Effector memory CD8-positive, alpha-beta T cell (primary cell): ENCODE measurements around the gene NUTF2.

ENCODE experiments used
- ATAC-seq: fragments of 150-1000 bp; cut with Tn5 transposase; replicated peaks from 2 replicates; pipeline ENCODE4 v1.10.0; 2021; ENCODE audit warnings: mild to moderate bottlenecking, moderate library complexity
- DNase-seq, 3 experiments: peaks; one replicate each; pipeline ENCODE4 v3.0.0; 2021
- H3K27ac Mint-ChIP-seq, 2 donors: one replicate each; pipeline ENCODE4 v1.8.0; 2022; ENCODE audit warnings: mild to moderate bottlenecking in 2 of 2, mixed read lengths in 2 of 2, moderate library complexity in 2 of 2
- H3K27me3 Mint-ChIP-seq, 2 donors: one replicate each; pipeline ENCODE4 v1.8.0; 2022; ENCODE audit warnings: mixed read lengths in 2 of 2
- H3K36me3 Mint-ChIP-seq: one replicate; pipeline ENCODE4 v1.8.0; 2022; ENCODE audit warnings: mild to moderate bottlenecking, moderate library complexity, mixed read lengths; ENCODE audit not compliant: insufficient read depth
- H3K4me1 Mint-ChIP-seq, 2 donors: one replicate each; pipeline ENCODE4 v1.8.0; 2022; ENCODE audit warnings: low read depth in 2 of 2, mixed read lengths in 2 of 2
- H3K4me3 Mint-ChIP-seq, 2 donors: one replicate each; pipeline ENCODE4 v1.8.0; 2022; ENCODE audit warnings: mild to moderate bottlenecking in 2 of 2, mixed read lengths in 2 of 2, moderate library complexity in 2 of 2
- H3K9me3 Mint-ChIP-seq, 2 donors: one replicate each; pipeline ENCODE4 v1.8.0; 2022; ENCODE audit warnings: mixed read lengths in 2 of 2
- total RNA-seq, 9 experiments: gene quantifications; one replicate each; lab custom pipeline; 2026; lab: John Stamatoyannopoulos, UW

The NUTF2 gene
- total RNA-seq, result 26.4 to 105 (median 42.2) reads per million in 9 experiments

DNA sequence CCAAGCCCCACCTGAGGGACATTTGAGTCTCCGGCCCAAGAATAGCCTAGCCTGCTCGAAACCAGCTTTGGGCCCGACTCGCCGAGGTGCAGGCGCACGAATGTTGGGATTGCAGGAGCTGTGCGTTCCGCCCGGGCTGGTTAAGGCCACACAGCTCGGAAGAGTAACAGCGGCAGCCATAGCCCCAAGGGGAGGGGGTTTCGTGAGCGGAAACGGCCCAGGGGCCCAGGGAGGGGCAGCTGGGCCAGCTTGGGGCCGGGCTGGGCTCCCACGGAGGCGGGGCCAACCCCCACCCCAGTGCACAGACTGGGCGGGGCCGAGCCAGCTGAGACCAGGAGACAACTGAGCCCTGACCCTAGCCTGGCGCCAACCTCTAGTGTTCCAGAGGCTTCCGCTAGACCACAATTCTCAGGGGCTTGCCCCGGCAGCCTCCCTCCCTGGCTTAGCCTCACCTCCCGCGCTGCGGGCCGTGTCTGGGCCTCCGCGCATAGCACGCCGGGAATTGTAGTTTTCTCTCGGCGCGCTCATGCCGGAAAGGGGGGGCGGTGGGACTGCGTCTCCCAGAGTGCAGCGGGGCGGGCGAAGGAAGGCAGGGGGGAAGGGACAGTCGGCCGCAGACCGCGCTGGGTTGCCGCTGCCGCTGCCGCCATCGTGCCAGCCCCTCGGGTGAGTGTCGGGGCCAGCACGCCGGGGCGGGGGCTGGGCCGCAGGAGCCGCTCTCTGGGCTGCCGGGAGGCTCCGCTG lies at the start of gene NUTF2:
TSS of gene NUTF2 (plus strand) at position 614 of the 744 bp plus-strand sequence. CDS start 18,198 bp downstream, outside the sequence.
- ATAC-seq (peak; percentile 67), DNase-seq (peak; percentile 95 to 97 (median 96))
- Mint-ChIP-seq H3K4me1 (peaks cover 39 to 43% of the 10 kb centered on the region in 2 donors), H3K27me3 (no peaks in the 10 kb centered on the region), H3K36me3 (peaks cover 31% of the 10 kb centered on the region), H3K9me3 (no peaks in the 10 kb centered on the region), H3K4me3 (peak within 1 kb of the TSS; percentile 85 to 92), H3K27ac (peak within 1 kb of the TSS; percentile 72 to 96)

DNA sequence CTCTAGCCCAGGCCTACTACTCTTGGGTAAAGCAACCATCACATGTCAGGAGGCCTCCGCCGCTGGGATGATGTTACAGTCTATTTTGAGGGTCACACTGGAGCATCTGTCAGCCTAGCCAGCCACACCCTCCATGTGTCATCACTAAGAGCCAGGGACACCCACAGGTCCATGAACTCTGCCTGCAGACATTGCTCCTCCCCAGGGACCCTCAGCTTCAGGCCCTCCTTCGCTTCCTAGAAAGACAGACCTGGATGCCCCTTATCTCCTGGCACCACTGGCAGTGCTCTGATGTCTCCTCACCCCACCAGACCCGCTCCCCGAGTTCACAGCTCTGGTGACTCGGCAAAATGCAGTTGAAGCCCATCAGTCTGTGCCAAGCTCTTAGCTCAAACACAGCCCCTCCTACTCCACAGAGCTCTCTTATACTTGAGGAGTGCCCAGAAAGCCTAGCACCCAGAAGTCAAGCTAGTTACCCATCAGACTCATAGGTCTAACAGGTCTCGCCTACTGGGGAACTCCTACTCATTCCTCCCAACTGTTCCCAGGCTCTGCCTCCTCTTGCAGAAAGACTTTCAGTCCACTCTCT lies 46.3 kb upstream of the NUTF2 start:
- Mint-ChIP-seq H3K4me3 (no peak overlapping the region), H3K9me3 (no peaks in the 10 kb centered on the region), H3K36me3 (peaks cover 37% of the 10 kb centered on the region), H3K27me3 (no peaks in the 10 kb centered on the region), H3K27ac (peak overlapping the region; percentile 81 to 84), H3K4me1 (peaks cover 55 to 66% of the 10 kb centered on the region in 2 donors)
- ATAC-seq, result no peak
- no peak for DNase-seq

DNA sequence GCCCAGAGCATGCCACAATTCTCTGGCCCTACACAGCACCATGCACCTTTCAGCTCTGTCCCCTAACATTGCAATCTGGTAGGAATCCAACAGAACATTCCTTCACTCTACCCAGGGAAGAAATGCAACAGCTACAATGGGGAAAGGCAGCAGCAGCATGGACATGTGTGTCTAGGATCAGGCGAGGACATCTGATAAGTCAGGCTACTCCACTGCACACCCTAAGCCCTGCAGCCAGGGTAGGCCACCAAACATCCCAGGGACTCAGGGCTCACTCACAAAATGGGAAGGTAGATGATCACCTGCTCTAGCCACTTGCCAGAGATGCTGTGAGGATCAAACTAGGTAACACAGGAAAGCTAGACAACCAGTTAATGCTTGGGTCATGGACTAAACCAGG lies 45.5 kb upstream of the NUTF2 start:
- peak overlapping the region in 1 of 2 donors; percentile 48 for H3K4me3 Mint-ChIP-seq
- no peaks in the 10 kb centered on the region for H3K27me3 Mint-ChIP-seq
- DNase-seq (no peak), ATAC-seq (no peak)
- no peaks in the 10 kb centered on the region for H3K9me3 Mint-ChIP-seq
- peak overlapping the region in 1 of 2 donors; percentile 35 for H3K27ac Mint-ChIP-seq
- peaks cover 37% of the 10 kb centered on the region for H3K36me3 Mint-ChIP-seq
- peaks cover 60 to 71% of the 10 kb centered on the region in 2 donors for H3K4me1 Mint-ChIP-seq

DNA sequence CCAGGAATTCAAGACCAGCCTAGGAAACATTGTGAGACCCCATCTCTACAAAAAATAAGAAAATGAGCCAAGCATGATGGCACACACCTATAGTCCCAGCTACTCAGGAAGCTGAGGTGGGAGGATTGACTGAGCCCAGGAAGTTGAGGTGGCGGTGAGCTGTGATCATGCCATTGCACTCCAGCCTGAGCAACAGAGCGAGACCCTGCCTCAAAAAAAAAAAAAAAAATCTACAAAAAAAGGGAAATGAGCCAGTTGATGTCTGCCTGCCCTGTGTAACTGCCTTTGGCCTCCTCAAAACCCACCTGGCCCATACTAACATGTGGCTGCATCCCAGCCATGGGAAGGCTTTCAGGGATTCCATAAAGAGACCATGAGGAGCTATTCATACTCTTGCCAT lies 44.9 kb upstream of the NUTF2 start:
- peak overlapping the region in 1 of 2 donors; percentile 35 for H3K27ac Mint-ChIP-seq
- H3K36me3 Mint-ChIP-seq, result peaks cover 38% of the 10 kb centered on the region
- H3K4me1 Mint-ChIP-seq, result peaks cover 56 to 66% of the 10 kb centered on the region in 2 donors
- no peaks in the 10 kb centered on the region for H3K9me3 Mint-ChIP-seq
- DNase-seq (no peak), ATAC-seq (no peak)
- no peaks in the 10 kb centered on the region for H3K27me3 Mint-ChIP-seq
- H3K4me3 Mint-ChIP-seq, result peak overlapping the region; percentile 37 to 48

DNA sequence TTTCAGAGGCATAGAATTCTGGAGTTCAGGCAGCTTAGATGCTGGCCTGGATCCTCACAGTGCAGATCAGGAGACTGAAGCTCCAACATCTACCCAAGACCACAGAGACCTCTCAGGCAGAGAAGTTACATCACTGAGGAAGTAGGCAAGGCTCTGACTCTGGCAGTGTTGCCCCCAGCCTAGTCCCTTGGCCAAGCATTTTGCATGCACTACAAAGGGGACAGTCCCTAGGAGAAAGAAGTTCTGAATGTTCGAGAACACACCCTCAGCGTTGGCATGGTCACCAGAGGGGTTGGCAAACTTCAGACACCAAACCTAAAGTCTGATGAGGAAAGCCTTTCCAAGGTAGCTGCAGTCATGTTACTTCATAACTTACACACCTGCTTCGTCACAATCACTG lies 42.8 kb upstream of the NUTF2 start:
- DNase-seq (no peak), ATAC-seq (no peak)
- H3K4me3 Mint-ChIP-seq, result peak overlapping the region in 1 of 2 donors; percentile 18
- H3K36me3 Mint-ChIP-seq, result peaks cover 35% of the 10 kb centered on the region
- H3K27me3 Mint-ChIP-seq, result no peaks in the 10 kb centered on the region
- H3K4me1 Mint-ChIP-seq, result peaks cover 49 to 55% of the 10 kb centered on the region in 2 donors
- H3K27ac Mint-ChIP-seq, result no peak overlapping the region
- no peaks in the 10 kb centered on the region for H3K9me3 Mint-ChIP-seq

DNA sequence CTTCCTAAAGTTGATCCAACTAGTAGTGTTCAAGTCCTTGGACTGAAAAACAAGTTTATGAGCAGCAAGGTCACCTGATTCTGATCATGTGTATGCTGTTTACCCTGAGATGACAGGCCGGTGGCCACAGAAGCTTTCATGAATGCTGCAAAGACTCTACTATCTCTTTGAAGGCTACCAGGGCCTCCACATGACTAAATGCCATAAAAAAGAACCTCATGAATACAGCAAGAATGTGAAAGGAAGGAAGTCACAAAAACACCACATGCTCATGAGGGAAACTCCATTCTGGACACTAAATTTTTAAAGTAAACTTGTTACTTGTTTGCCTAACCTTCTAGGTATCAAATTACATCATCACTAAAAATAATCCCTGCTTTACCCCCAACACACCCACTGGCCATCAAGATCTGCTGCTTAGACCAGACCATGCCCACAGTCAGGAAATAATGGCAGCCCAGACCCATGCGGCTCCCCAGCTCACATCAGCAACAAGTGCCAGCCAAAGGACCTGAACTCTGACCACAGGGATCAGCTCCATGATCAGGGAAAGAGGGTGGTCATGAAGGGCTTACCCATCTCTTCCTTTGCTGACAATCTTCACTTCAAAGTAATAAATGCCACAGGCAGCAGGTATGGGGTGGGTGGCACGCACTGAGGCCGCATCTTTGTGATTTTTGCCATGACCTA lies 41.7 kb upstream of the NUTF2 start:
- Mint-ChIP-seq H3K27ac (peak overlapping the region in 1 of 2 donors; percentile 96), H3K27me3 (no peaks in the 10 kb centered on the region), H3K9me3 (no peaks in the 10 kb centered on the region), H3K36me3 (peaks cover 29% of the 10 kb centered on the region), H3K4me3 (peak overlapping the region; percentile 82 to 86), H3K4me1 (peaks cover 45 to 49% of the 10 kb centered on the region in 2 donors)
- DNase-seq (no peak), ATAC-seq (no peak)

DNA sequence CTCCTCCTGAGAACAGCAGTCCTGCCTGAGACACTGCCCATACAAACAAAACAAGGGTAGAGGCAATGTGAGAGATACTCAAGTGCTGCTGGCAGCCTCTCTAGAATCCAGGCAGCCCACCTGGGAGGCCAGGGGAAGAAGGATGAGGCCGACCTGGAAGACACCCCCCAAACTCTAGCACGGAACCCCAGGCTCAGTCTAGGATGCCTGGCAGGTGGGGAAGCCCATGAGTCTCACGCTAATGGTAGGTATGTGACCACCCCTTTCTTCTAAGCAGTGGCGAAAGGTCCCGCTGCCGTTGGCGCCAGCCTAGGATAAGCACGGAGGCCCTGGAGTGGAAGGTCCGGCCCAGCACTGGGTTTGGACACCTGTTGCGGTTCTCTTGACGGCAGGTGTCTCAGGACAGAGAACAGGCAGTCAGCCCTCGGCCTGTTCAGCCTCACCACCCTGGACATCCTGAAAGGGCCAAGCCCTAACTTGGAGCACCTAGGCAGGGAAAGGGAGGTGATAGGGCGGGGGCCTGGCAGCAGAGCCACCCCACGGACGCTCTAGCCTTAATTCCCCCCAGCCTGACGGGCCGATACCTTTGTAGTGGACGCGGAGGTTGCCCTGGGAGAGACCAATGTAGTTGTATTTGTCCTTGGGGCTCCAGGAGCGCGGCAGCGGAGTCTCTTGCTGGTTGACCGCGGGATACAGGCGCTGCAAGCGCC lies 40.9 kb upstream of the NUTF2 start:
- DNase-seq (peak in 1 of 3 experiments; percentile 6), ATAC-seq (no peak)
- H3K27ac Mint-ChIP-seq, result peak overlapping the region; percentile 90 to 96
- no peaks in the 10 kb centered on the region for H3K9me3 Mint-ChIP-seq
- no peaks in the 10 kb centered on the region for H3K27me3 Mint-ChIP-seq
- H3K4me1 Mint-ChIP-seq, result peaks cover 38 to 40% of the 10 kb centered on the region in 2 donors
- peak overlapping the region; percentile 82 to 86 for H3K4me3 Mint-ChIP-seq
- peaks cover 29% of the 10 kb centered on the region for H3K36me3 Mint-ChIP-seq

DNA sequence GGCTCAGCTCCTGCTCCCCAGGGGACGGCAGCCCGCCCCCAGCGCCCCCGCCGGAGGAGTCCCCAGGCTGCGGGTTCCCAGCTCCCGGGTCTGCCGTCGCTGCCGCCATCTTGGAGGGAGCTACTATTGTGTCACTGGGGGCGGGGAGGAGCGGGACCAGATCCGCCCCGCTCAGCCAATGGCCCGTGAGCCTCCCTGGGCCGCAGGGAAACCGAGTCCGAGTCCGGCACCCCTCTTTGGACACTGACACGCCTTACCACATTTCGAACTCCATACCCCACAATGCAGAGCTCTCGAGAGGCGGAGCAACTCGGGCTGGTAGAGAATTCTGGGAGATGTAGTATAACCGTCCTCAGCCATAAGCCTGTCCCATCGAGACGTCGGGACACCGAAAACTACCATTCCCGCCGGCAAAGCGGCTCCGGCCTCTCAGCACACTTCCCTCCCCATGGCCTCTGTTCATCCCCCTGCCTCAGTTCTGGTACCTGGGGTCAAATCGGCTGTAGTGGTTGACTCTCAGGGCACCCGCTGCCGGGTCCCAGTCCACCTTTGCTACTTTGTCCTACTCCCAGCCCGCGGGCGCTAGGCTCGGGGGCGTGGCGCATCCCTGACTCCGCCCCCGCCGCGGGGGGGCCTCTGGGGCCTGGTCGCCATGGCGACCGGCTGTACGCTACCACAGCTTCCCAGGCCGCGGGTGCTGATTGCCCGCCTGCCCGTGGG lies 40.1 kb upstream of the NUTF2 start, which contains the start of the genes RANBP10 and TSNAXIP1:
TSS of gene RANBP10 (minus strand) at position 133 of the 720 bp plus-strand sequence. CDS start at position 109, 24 bp downstream.
TSS of gene TSNAXIP1 (plus strand) at position 462 of the 720 bp plus-strand sequence. CDS start 261 bp downstream, outside the sequence.
- Mint-ChIP-seq H3K27me3 (no peaks in the 10 kb centered on the region), H3K4me3 (peak within 1 kb of the TSS; percentile 82 to 86), H3K36me3 (peaks cover 29% of the 10 kb centered on the region), H3K27ac (peak within 1 kb of the TSS; percentile 90 to 96), H3K4me1 (peaks cover 32 to 33% of the 10 kb centered on the region in 2 donors), H3K9me3 (no peaks in the 10 kb centered on the region)
- peak; percentile 89 for ATAC-seq
- peak; percentile 92 to 95 (median 93) for DNase-seq

DNA sequence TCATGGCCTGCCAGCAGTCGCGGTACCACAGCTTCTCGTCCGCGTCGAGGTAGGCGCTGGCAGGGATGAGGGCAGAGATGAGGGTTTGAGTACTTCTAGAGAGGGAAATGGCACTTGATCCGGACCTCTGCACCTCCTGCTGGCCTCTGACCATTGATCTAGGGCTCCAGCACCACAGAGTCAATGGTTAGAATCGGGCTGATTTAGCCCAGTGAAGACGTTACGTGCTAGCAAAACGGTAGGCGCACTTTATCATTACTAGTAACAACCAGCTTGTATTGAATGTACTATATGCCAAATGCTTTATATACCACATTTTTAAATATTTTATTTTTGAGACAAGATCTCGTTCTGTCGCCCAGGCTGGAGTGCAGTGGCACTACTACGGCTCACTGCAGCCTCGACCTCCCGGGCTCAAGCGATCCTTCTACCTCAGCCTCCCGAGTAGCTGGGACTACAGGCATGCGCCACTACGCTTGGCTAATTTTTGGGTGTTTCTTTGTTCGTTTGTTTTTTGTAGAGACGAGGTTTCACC lies 39.5 kb upstream of the NUTF2 start:
- Mint-ChIP-seq H3K4me1 (peaks cover 26 to 27% of the 10 kb centered on the region in 2 donors), H3K27ac (peak overlapping the region; percentile 90 to 96), H3K27me3 (no peaks in the 10 kb centered on the region), H3K36me3 (peaks cover 24% of the 10 kb centered on the region), H3K4me3 (peak overlapping the region; percentile 82 to 86), H3K9me3 (no peaks in the 10 kb centered on the region)
- ATAC-seq (no peak), DNase-seq (no peak)

DNA sequence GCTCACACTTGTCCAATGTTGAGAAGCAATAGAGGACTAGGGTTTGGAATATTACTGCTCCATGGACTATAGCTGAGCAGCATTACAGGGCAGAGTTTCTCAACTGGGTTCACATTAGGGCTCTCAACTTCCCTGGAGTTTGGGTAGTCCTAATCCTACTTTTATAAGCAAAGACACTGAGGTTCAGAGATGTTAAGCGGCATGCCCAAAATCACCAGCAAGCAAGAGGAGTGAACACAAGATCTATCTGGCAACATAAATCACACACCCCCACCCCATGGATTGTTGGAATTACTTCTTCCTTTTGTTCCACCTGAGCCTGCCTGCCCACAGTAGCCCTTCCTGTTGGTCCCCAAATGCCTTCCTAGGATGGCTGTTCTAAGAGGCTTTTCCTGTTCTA lies 34.8 kb upstream of the NUTF2 start:
- H3K27me3 Mint-ChIP-seq, result no peaks in the 10 kb centered on the region
- no peaks in the 10 kb centered on the region for H3K9me3 Mint-ChIP-seq
- no peak for ATAC-seq
- H3K27ac Mint-ChIP-seq, result no peak overlapping the region
- DNase-seq, result no peak
- no peak overlapping the region for H3K4me3 Mint-ChIP-seq
- H3K4me1 Mint-ChIP-seq, result peaks cover 3 to 6% of the 10 kb centered on the region in 2 donors
- peaks cover 3% of the 10 kb centered on the region for H3K36me3 Mint-ChIP-seq

DNA sequence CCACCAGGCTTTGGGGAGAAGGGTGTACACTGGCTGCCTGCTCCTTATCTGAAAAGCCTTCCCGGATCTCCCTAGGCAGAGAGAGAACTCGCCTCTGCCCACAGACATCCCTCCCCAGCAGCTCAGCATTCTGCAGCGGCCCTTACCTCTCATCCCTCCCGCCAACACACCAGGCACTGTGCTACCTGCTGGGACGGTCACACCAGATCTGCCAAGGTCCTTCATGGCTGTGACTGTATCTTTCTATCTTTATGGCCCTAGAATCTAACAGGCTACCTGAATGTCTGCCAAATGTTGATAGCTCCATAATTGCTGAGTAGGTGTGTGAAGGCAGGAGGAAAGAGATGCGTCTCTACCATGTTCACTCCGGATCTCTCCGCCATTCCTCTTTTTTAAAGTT lies 32.2 kb upstream of the NUTF2 start:
- no peaks in the 10 kb centered on the region for H3K27me3 Mint-ChIP-seq
- H3K27ac Mint-ChIP-seq, result no peak overlapping the region
- H3K4me3 Mint-ChIP-seq, result no peak overlapping the region
- H3K9me3 Mint-ChIP-seq, result no peaks in the 10 kb centered on the region
- peaks cover 0 to 3% of the 10 kb centered on the region in 2 donors for H3K4me1 Mint-ChIP-seq
- ATAC-seq (no peak), DNase-seq (no peak)
- no peaks in the 10 kb centered on the region for H3K36me3 Mint-ChIP-seq

DNA sequence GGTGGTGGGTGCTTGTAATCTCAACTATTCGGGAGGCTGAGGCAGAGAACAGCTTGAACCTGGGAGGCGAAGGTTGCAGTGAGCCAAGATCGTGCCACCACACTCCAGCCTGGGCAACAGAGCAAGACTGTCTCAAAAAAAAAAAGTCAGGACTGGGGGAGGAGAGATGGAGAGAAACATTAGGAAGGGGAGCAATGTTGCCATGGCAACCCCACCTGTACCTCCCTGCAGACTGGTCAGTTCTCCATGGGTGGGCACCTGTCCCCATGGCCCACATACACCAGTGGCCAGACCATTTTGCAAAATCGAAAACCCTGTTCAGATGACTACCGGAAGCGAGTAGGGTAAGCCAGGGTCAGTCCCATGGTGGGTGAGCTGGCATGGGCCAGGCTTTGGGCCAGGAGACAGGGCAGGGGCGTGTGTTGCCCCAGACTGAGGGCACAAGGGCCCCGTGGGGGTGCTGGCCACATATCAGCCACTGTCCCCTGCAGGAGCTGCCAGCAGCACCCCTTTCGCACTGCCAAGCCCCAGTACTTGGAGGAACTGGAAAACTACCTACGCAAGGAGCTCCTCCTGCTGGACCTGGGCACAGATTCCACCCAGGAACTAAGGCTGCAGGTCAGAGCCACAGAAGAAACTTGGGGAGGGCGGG lies 26.0 kb upstream of the NUTF2 start:
- DNase-seq (no peak), ATAC-seq (no peak)
- no peaks in the 10 kb centered on the region for H3K9me3 Mint-ChIP-seq
- H3K27me3 Mint-ChIP-seq, result no peaks in the 10 kb centered on the region
- no peak overlapping the region for H3K4me3 Mint-ChIP-seq
- no peak overlapping the region for H3K27ac Mint-ChIP-seq
- H3K4me1 Mint-ChIP-seq, result peaks cover 0 to 3% of the 10 kb centered on the region in 2 donors
- no peaks in the 10 kb centered on the region for H3K36me3 Mint-ChIP-seq
